Endodermal cell (in vitro differentiated cells): ENCODE measurements around the gene EPHA6. TPM values are rescaled to one million over a fixed set of nuclear protein-coding genes. Genes with fewer than 3 reads are reported as not detected.
A peak's percentile ranks its signal among the peaks of the same experiment; 100 is the strongest.

ENCODE experiments used
- DNase-seq: peaks from one replicate; pipeline ENCODE4 v3.0.0-alpha.2; 2017
- H3K27ac ChIP-seq: 2 replicates; pipeline ENCODE4 v1.5.1; 2013; ENCODE audit warnings: mild to moderate bottlenecking, low read depth, low read length, moderate library complexity
- H3K27me3 ChIP-seq: 2 replicates; pipeline ENCODE4 v1.6.1; 2013; ENCODE audit warnings: mild to moderate bottlenecking, low read length, moderate library complexity; ENCODE audit not compliant: insufficient read depth, control insufficient read depth, poor library complexity, severe bottlenecking
- H3K36me3 ChIP-seq: 2 replicates; pipeline ENCODE4 v1.7.0; 2013; ENCODE audit warnings: mild to moderate bottlenecking, low read length, moderate library complexity; ENCODE audit not compliant: control insufficient read depth, insufficient read depth
- H3K4me1 ChIP-seq: one replicate; pipeline ENCODE4 v1.7.0; 2013; ENCODE audit warnings: low read length; ENCODE audit not compliant: control insufficient read depth, insufficient read depth
- H3K4me3 ChIP-seq: 2 replicates; pipeline ENCODE4 v1.5.1; 2013; ENCODE audit warnings: mild to moderate bottlenecking, low read length, moderate library complexity
- H3K9ac ChIP-seq: 2 replicates; pipeline ENCODE4 v1.6.1; 2013; ENCODE audit warnings: mild to moderate bottlenecking, low read length, moderate library complexity; ENCODE audit not compliant: poor library complexity, severe bottlenecking; ENCODE audit errors: extremely low read depth
- H3K9me3 ChIP-seq: 2 replicates; pipeline ENCODE4 v1.6.1; 2013; ENCODE audit warnings: mild to moderate bottlenecking, low read length, moderate library complexity; ENCODE audit not compliant: control insufficient read depth
- H3K27ac Mint-ChIP-seq: 2 replicates; pipeline ENCODE4 v1.8.0; 2020; ENCODE audit warnings: mixed read lengths
- H3K27me3 Mint-ChIP-seq: 2 replicates; pipeline ENCODE4 v1.8.0; 2021; ENCODE audit warnings: mild to moderate bottlenecking, mixed read lengths; ENCODE audit not compliant: insufficient read depth
- H3K36me3 Mint-ChIP-seq: 2 replicates; pipeline ENCODE4 v1.8.0; 2020; ENCODE audit warnings: low read depth, mixed read lengths
- H3K4me1 Mint-ChIP-seq: 2 replicates; pipeline ENCODE4 v1.8.0; 2020; ENCODE audit warnings: mixed read lengths
- H3K4me3 Mint-ChIP-seq: 2 replicates; pipeline ENCODE4 v1.8.0; 2020; ENCODE audit warnings: mild to moderate bottlenecking, moderate library complexity, mixed read lengths
- H3K9me3 Mint-ChIP-seq: 2 replicates; pipeline ENCODE4 v1.8.0; 2020; ENCODE audit warnings: mild to moderate bottlenecking, mixed read lengths
- WGBS, 2 experiments: methylation state at CpG; one replicate each; pipeline versions ENCODE4 v1.1.5 to v1.1.7; 2013; ENCODE audit warnings: missing lambda C conversion rate in 2 of 2, mixed read lengths in 1 of 2; ENCODE audit not compliant: insufficient coverage in 1 of 2, insufficient read length in 1 of 2; 5-methylcytosine and 5-hydroxymethylcytosine counted together
- total RNA-seq, 2 donors: library from RNA; stranded (reverse); fragmentation: NEBNext Ultra II Directional in 1 of 2; extraction: Animal tissue kit (Norgen Biotek cat#: 25700) in 1 of 2; gene quantifications; 2 replicates in 1 of 2; 3 replicates in 1 of 2; pipeline ENCODE4 v1.2.1, GENCODE V29; 2021
- TF ChIP-seq, protein P1 (sequence below): fragments of 200-600 bp; sonication (generic); conservative IDR thresholded peaks from 2 replicates; pipeline ENCODE4 v1.5.0; 2021; ENCODE audit warnings: antibody characterized with exemption, mild to moderate bottlenecking

Gene EPHA6
- total RNA-seq, 2 donors from 2014 or later: 4.6 to 12.2 TPM

DNA sequence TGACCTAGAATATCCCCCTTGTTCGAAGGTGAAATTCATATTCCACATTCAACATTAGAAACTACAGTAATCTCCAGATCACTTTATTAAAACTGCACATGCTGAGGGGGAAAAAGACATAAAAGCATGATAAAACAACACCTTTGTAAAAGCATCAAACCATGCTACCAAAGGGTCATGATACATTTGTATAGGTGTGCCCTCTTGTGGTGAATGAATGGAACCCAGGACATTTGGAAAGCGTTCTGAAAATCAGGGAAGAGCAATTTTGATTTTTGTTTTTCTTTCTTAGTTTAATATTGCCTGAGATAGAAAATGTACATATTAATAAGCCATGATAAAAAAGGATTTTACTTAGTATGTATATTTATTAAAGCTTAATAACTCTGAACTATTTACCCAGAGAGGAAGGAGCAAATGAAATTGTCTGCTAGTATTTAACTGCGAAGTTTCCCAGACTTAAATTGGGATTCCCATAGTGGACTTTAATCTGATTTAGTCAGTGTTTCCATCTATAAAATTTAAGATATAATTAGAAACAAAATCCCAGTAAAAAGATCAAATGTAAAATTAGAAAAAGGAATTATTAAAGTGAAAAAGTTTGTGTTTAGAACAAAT is 844.4 kb downstream of the EPHA6 start:
- Histone ChIP-seq H3K9ac (no peak overlapping the region), H3K9me3 (no peaks in the 10 kb centered on the region), H3K4me3 (no peak overlapping the region), H3K4me1 (no peaks in the 10 kb centered on the region), H3K36me3 (no peaks in the 10 kb centered on the region), H3K27me3 (no peaks in the 10 kb centered on the region), H3K27ac (no peak overlapping the region)
- peaks cover 7% of the 10 kb centered on the region for H3K4me1 Mint-ChIP-seq
- H3K36me3 Mint-ChIP-seq: no peaks in the 10 kb centered on the region
- no peak overlapping the region for H3K4me3 Mint-ChIP-seq
- no peak for DNase-seq
- peaks cover 5% of the 10 kb centered on the region for H3K9me3 Mint-ChIP-seq
- H3K27me3 Mint-ChIP-seq: no peaks in the 10 kb centered on the region
- 15% methylated on average over 2 of the region's 3 CpGs; no CpG with 5 or more reads in 1 of the 2 experiments for WGBS, 2 experiments
- no peak overlapping the region for H3K27ac Mint-ChIP-seq
- TF ChIP-seq, protein P1, sequence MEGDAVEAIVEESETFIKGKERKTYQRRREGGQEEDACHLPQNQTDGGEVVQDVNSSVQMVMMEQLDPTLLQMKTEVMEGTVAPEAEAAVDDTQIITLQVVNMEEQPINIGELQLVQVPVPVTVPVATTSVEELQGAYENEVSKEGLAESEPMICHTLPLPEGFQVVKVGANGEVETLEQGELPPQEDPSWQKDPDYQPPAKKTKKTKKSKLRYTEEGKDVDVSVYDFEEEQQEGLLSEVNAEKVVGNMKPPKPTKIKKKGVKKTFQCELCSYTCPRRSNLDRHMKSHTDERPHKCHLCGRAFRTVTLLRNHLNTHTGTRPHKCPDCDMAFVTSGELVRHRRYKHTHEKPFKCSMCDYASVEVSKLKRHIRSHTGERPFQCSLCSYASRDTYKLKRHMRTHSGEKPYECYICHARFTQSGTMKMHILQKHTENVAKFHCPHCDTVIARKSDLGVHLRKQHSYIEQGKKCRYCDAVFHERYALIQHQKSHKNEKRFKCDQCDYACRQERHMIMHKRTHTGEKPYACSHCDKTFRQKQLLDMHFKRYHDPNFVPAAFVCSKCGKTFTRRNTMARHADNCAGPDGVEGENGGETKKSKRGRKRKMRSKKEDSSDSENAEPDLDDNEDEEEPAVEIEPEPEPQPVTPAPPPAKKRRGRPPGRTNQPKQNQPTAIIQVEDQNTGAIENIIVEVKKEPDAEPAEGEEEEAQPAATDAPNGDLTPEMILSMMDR: peak; percentile 90

DNA sequence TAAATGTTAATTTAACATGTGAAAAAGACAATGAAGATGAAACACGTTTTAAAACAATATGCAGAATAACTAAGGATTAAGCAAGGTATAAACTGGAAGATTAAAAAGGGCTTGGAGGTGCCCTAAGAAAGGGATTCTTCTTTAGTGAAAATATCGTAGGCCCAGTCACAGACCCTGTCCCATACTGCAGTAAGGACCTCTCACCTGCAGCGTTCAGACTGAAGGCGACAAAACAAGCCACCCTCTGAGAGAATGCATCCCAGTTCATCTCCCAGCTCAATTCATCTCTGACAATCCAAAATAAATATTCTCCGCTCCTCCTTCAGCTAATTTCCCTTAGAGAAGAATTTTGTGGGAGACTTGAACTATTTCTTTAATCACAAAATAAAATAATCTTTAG is 847.9 kb downstream of the EPHA6 start:
- Mint-ChIP-seq H3K27ac (no peak overlapping the region), H3K36me3 (no peaks in the 10 kb centered on the region), H3K4me3 (no peak overlapping the region), H3K27me3 (no peaks in the 10 kb centered on the region), H3K4me1 (peaks cover 14% of the 10 kb centered on the region), H3K9me3 (peaks cover 8% of the 10 kb centered on the region)
- 53% methylated on average over 4 of the region's 5 CpGs; no CpG with 5 or more reads in 1 of the 2 experiments for WGBS, 2 experiments
- Histone ChIP-seq H3K36me3 (no peaks in the 10 kb centered on the region), H3K4me1 (no peaks in the 10 kb centered on the region), H3K9me3 (no peaks in the 10 kb centered on the region), H3K27ac (no peak overlapping the region), H3K27me3 (no peaks in the 10 kb centered on the region), H3K4me3 (no peak overlapping the region), H3K9ac (no peak overlapping the region)
- TF ChIP-seq, protein P1: no peak
- no peak for DNase-seq

DNA sequence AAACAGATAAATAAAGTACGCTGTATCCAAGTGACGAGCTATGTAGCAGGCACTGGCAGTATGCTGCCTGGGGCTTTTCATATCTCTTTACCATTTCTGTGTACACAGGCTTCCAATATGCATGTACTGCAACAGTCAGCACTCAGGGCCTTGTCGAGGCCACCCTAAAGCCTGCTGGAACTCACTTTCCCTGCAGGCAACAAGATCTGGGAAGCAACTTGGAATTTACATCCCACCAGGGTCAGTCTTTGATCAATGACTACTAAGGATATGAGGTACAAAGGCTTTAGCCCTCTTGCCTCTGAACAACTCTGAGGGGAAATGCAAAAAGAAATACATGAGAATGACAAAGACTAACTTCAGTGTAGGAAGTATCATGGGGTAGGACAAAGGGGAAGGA is 848.4 kb downstream of the EPHA6 start:
- DNase-seq: peak; percentile 58
- no peak overlapping the region for H3K27ac Mint-ChIP-seq
- 60 to 72% methylated on average over 3 of the region's 3 CpGs for WGBS, 2 experiments
- no peaks in the 10 kb centered on the region for H3K36me3 Mint-ChIP-seq
- H3K4me3 Mint-ChIP-seq: no peak overlapping the region
- H3K9me3 ChIP-seq: no peaks in the 10 kb centered on the region
- H3K4me3 ChIP-seq: no peak overlapping the region
- H3K9ac ChIP-seq: no peak overlapping the region
- no peaks in the 10 kb centered on the region for H3K4me1 ChIP-seq
- H3K27me3 ChIP-seq: no peaks in the 10 kb centered on the region
- no peaks in the 10 kb centered on the region for H3K36me3 ChIP-seq
- H3K9me3 Mint-ChIP-seq: peaks cover 8% of the 10 kb centered on the region
- no peaks in the 10 kb centered on the region for H3K27me3 Mint-ChIP-seq
- TF ChIP-seq, protein P1: no peak
- peaks cover 14% of the 10 kb centered on the region for H3K4me1 Mint-ChIP-seq
- H3K27ac ChIP-seq: no peak overlapping the region
